Measurements from ENCODE around the gene CCDC51.

Gene CCDC51

DNA sequence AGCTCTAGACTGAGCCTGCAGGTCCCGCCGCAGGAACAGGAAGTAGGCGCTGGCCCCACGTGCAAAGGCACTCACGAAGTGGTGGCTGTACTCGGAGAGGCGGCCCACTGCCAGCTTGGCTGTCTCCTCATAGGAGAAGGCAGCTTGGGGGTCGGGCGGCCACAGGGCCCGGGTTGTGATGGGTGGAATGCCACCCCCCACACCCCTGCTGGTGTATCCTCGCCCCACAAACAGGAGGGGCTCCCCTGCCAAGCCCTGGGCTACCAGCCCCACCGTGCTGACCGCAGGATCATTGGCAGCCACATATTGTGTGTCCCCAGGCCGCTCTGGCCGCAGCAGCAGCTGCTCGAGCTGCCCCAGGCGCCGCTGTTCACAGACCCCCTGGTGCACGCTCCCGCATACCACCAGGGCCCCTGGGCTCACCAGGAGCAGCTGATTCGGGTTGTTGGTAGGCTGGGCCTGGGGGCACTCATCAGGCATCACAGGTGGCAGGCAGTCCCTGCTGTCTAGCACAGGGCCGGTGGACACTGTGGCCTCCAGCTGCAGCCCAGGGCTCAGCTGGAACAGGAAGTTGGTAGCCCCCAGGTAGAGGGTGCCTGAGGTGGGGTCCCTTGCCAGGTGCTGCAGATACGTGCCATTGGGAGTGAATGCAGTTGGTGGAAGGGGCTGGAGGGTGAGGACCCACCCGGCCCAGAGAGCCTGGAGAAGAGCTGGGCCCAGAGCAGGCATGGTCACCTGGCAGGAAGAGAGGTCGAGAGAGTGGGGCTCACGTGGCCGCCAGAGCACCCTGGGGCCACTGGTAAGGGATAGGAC lies 15.8 kb downstream of the CCDC51 start:
- Histone ChIP-seq H3K4me2 (ENCODE audit: low read length) (no peak overlapping the region), H3K36me3 (ENCODE audit: insufficient read depth, low read length) (no peaks in the 10 kb centered on the region), H3K9me3 (replicated peaks; ENCODE audit: low read length) (no peaks in the 10 kb centered on the region), H3K9ac (ENCODE audit: low read depth, low read length) (no peak overlapping the region), H3K27me3 (ENCODE audit: control insufficient read depth, insufficient read depth, low read length) (no peaks in the 10 kb centered on the region), H3K4me3 (ENCODE audit: low read length) (no peak overlapping the region), H3K4me1 (ENCODE audit: control insufficient read depth, insufficient read depth, low read length) (peaks cover 57% of the 10 kb centered on the region)

DNA sequence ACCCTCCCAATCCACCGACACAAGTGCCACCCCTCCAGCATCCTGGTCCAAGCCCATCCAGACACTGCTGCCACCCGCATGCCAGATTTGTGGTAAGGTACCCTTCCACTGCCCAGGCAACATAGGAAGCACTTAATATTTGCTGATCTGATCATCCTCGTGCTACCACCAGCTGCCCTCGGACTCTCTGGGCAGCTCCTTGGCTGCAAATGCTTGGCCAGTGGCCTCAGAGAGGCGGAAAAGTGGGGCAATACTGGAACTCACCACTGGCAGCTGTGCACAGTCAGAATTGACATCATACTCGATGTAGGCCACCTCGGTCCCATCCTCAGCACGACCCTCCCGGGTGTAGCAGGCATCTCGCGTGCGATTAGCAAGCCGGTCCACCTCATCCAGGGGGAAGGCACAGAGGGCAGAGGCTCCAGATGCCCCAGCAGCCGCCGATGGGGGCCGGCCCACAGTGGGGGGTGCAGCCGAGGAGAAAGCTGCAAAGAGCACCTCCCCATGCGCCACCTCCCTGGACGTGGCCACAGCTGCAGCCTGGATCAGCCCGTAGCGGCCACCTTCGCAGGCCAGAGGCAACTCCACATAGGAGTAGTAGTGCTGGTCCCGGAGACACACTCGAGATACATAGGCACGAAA lies 16.6 kb downstream of the CCDC51 start:
- H3K9me3 ChIP-seq (replicated peaks; ENCODE audit: low read length) = no peaks in the 10 kb centered on the region

DNA sequence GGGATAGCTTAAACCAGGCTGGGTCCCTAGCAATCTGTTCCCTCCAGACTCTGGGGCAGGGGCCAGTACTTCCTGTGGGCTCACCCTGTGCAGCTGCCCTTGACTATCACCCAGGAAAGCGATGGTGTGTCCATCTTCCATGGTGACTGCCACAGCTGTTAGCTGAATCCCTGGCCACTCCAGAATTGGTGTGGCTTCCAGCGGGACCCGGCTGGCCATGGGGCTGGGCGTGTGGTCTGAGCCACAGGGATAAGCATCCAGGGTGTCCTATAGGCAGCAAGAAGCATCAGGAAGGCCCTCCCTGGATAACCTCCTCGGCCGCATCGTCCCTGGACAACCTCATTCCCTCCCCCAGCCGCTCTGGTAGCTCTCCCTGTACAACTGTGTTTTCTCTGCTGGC lies 17.2 kb downstream of the CCDC51 start:
- Histone ChIP-seq H3K36me3 (ENCODE audit: insufficient read depth, low read length) (no peaks in the 10 kb centered on the region), H3K4me2 (ENCODE audit: low read length) (no peak overlapping the region), H3K27me3 (ENCODE audit: control insufficient read depth, insufficient read depth, low read length) (no peaks in the 10 kb centered on the region), H3K9me3 (replicated peaks; ENCODE audit: low read length) (no peaks in the 10 kb centered on the region), H3K4me1 (ENCODE audit: control insufficient read depth, insufficient read depth, low read length) (peaks cover 48% of the 10 kb centered on the region), H3K4me3 (ENCODE audit: low read length) (no peak overlapping the region), H3K9ac (ENCODE audit: low read depth, low read length) (no peak overlapping the region)

More for the DNA sequence above, 16.6 kb downstream of the CCDC51 start:
- Histone ChIP-seq H3K27me3 (ENCODE audit: control insufficient read depth, insufficient read depth, low read length) (no peaks in the 10 kb centered on the region), H3K36me3 (ENCODE audit: insufficient read depth, low read length) (no peaks in the 10 kb centered on the region), H3K4me2 (ENCODE audit: low read length) (no peak overlapping the region), H3K4me1 (ENCODE audit: control insufficient read depth, insufficient read depth, low read length) (peaks cover 55% of the 10 kb centered on the region), H3K4me3 (ENCODE audit: low read length) (no peak overlapping the region), H3K9ac (ENCODE audit: low read depth, low read length) (no peak overlapping the region)

- Histone ChIP-seq H3K27me3 (ENCODE audit: control insufficient read depth, insufficient read depth, low read length) (no peaks in the 10 kb centered on the region), H3K4me1 (ENCODE audit: control insufficient read depth, insufficient read depth, low read length) (peaks cover 44% of the 10 kb centered on the region), H3K36me3 (ENCODE audit: insufficient read depth, low read length) (no peaks in the 10 kb centered on the region), H3K9me3 (replicated peaks; ENCODE audit: low read length) (no peaks in the 10 kb centered on the region), H3K9ac (ENCODE audit: low read depth, low read length) (no peak overlapping the region), H3K4me3 (ENCODE audit: low read length) (no peak overlapping the region), H3K4me2 (ENCODE audit: low read length) (no peak overlapping the region)
Observed at GRCh38 chr3:48422272-48422671, 17.6 kb downstream of the CCDC51 start.

GRCh38 chr3:48420561-48420960 lies 19.4 kb downstream of the CCDC51 start:
- peaks cover 27% of the 10 kb centered on the region for H3K4me1 ChIP-seq (ENCODE audit: control insufficient read depth, insufficient read depth, low read length)
- H3K36me3 ChIP-seq (ENCODE audit: insufficient read depth, low read length) = no peaks in the 10 kb centered on the region
- no peak overlapping the region for H3K4me2 ChIP-seq (ENCODE audit: low read length)
- no peak overlapping the region for H3K4me3 ChIP-seq (ENCODE audit: low read length)
- H3K9me3 ChIP-seq (replicated peaks; ENCODE audit: low read length) = no peaks in the 10 kb centered on the region
- H3K9ac ChIP-seq (ENCODE audit: low read depth, low read length) = no peak overlapping the region
- no peaks in the 10 kb centered on the region for H3K27me3 ChIP-seq (ENCODE audit: control insufficient read depth, insufficient read depth, low read length)

GRCh38 chr3:48419597-48419996 lies 20.3 kb downstream of the CCDC51 start:
- H3K9ac ChIP-seq (ENCODE audit: low read depth, low read length) = no peak overlapping the region
- H3K9me3 ChIP-seq (replicated peaks; ENCODE audit: low read length) = no peaks in the 10 kb centered on the region
- no peaks in the 10 kb centered on the region for H3K27me3 ChIP-seq (ENCODE audit: control insufficient read depth, insufficient read depth, low read length)
- H3K36me3 ChIP-seq (ENCODE audit: insufficient read depth, low read length) = no peaks in the 10 kb centered on the region
- H3K4me3 ChIP-seq (ENCODE audit: low read length) = no peak overlapping the region
- H3K4me2 ChIP-seq (ENCODE audit: low read length) = no peak overlapping the region
- H3K4me1 ChIP-seq (ENCODE audit: control insufficient read depth, insufficient read depth, low read length) = peaks cover 22% of the 10 kb centered on the region

GRCh38 chr3:48419149-48419548 lies 20.8 kb downstream of the CCDC51 start:
- no peaks in the 10 kb centered on the region for H3K36me3 ChIP-seq (ENCODE audit: insufficient read depth, low read length)
- H3K27me3 ChIP-seq (ENCODE audit: control insufficient read depth, insufficient read depth, low read length) = no peaks in the 10 kb centered on the region
- no peak overlapping the region for H3K4me3 ChIP-seq (ENCODE audit: low read length)
- peaks cover 19% of the 10 kb centered on the region for H3K4me1 ChIP-seq (ENCODE audit: control insufficient read depth, insufficient read depth, low read length)
- H3K4me2 ChIP-seq (ENCODE audit: low read length) = no peak overlapping the region
- no peaks in the 10 kb centered on the region for H3K9me3 ChIP-seq (replicated peaks; ENCODE audit: low read length)
- H3K9ac ChIP-seq (ENCODE audit: low read depth, low read length) = no peak overlapping the region

- Histone ChIP-seq H3K9me3 (replicated peaks; ENCODE audit: low read length) (no peaks in the 10 kb centered on the region), H3K4me2 (ENCODE audit: low read length) (no peak overlapping the region), H3K9ac (ENCODE audit: low read depth, low read length) (no peak overlapping the region), H3K27me3 (ENCODE audit: control insufficient read depth, insufficient read depth, low read length) (no peaks in the 10 kb centered on the region), H3K4me1 (ENCODE audit: control insufficient read depth, insufficient read depth, low read length) (peaks cover 14% of the 10 kb centered on the region), H3K36me3 (ENCODE audit: insufficient read depth, low read length) (no peaks in the 10 kb centered on the region), H3K4me3 (ENCODE audit: low read length) (no peak overlapping the region)
Observed at GRCh38 chr3:48418651-48419050, 21.3 kb downstream of the CCDC51 start.

DNA sequence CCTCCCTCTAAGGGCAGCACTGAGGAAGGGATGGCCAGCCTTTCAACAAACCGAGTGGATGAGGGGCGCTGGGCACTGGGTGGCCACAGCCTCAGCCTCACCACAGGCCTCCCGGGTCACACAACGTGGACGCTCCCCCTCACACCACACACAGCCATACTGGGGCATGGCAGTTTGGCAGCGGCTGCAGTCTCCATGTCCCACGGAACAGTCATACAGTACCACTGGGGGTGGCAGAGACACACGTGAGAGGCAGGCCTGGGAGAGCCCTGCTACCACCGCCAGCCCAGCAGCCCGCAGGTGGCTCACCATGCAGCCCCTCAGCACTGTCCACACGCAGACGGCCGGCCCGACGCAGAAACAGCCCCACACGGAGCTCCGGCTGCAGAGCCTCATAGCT lies 21.8 kb downstream of the CCDC51 start:
- Histone ChIP-seq H3K27me3 (ENCODE audit: control insufficient read depth, insufficient read depth, low read length) (no peaks in the 10 kb centered on the region), H3K9ac (ENCODE audit: low read depth, low read length) (no peak overlapping the region), H3K4me1 (ENCODE audit: control insufficient read depth, insufficient read depth, low read length) (peaks cover 9% of the 10 kb centered on the region), H3K36me3 (ENCODE audit: insufficient read depth, low read length) (no peaks in the 10 kb centered on the region), H3K9me3 (replicated peaks; ENCODE audit: low read length) (no peaks in the 10 kb centered on the region), H3K4me3 (ENCODE audit: low read length) (no peak overlapping the region), H3K4me2 (ENCODE audit: low read length) (no peak overlapping the region)

GRCh38 chr3:48417529-48418108 lies 22.3 kb downstream of the CCDC51 start:
- Histone ChIP-seq H3K9ac (ENCODE audit: low read depth, low read length) (no peak overlapping the region), H3K36me3 (ENCODE audit: insufficient read depth, low read length) (peaks cover 3% of the 10 kb centered on the region), H3K4me3 (ENCODE audit: low read length) (no peak overlapping the region)

GRCh38 chr3:48416546-48416945 lies 23.4 kb downstream of the CCDC51 start:
- Histone ChIP-seq H3K27me3 (ENCODE audit: control insufficient read depth, insufficient read depth, low read length) (no peaks in the 10 kb centered on the region), H3K9me3 (replicated peaks; ENCODE audit: low read length) (no peaks in the 10 kb centered on the region), H3K4me1 (ENCODE audit: control insufficient read depth, insufficient read depth, low read length) (no peaks in the 10 kb centered on the region), H3K4me3 (ENCODE audit: low read length) (no peak overlapping the region), H3K4me2 (ENCODE audit: low read length) (no peak overlapping the region), H3K36me3 (ENCODE audit: insufficient read depth, low read length) (peaks cover 13% of the 10 kb centered on the region), H3K9ac (ENCODE audit: low read depth, low read length) (no peak overlapping the region)

More at GRCh38 chr3:48417529-48418108, 22.3 kb downstream of the CCDC51 start:
- Histone ChIP-seq H3K27me3 (ENCODE audit: control insufficient read depth, insufficient read depth, low read length) (no peaks in the 10 kb centered on the region), H3K4me1 (ENCODE audit: control insufficient read depth, insufficient read depth, low read length) (peaks cover 3% of the 10 kb centered on the region), H3K4me2 (ENCODE audit: low read length) (no peak overlapping the region), H3K9me3 (replicated peaks; ENCODE audit: low read length) (no peaks in the 10 kb centered on the region)
